Thoracic aorta (tissue), 2 donors: ENCODE measurements around the gene EPS8L2. TPM values are rescaled to one million over a fixed set of nuclear protein-coding genes. Genes with fewer than 3 reads are reported as not detected.
A peak's percentile ranks its signal among the peaks of the same experiment; 100 is the strongest.

ENCODE experiments used
- ATAC-seq: fragments of 150-250 bp; one replicate; pipeline ENCODE4 v1.8.0; 2017; ENCODE audit warnings: low read depth; ENCODE audit not compliant: insufficient number of reproducible peaks, low FRiP score
- DNase-seq: peaks from one replicate; pipeline ENCODE4 v3.0.0-alpha.2; 2020; ENCODE audit warnings: low spot score
- H3K27ac ChIP-seq, 2 donors: fragments of 200-600 bp; sonication (generic); 1 replicate in 1 of 2; 2 replicates in 1 of 2; pipeline ENCODE4 v1.5.1; 2016; ENCODE audit warnings: mild to moderate bottlenecking in 2 of 2, moderate library complexity in 2 of 2
- H3K27me3 ChIP-seq: fragments of 200-600 bp; sonication (generic); replicated peaks from 2 replicates; pipeline ENCODE4 v1.6.0; 2016; ENCODE audit warnings: mild to moderate bottlenecking; ENCODE audit not compliant: insufficient read depth
- H3K36me3 ChIP-seq: fragments of 200-600 bp; sonication (generic); one replicate; pipeline ENCODE4 v1.5.1; 2016
- H3K4me1 ChIP-seq, 2 donors: fragments of 200-600 bp; sonication (generic); 1 replicate in 1 of 2; 2 replicates in 1 of 2; pipeline versions ENCODE4 v1.5.1 to v1.6.0; 2016; ENCODE audit warnings: low read depth in 2 of 2, mild to moderate bottlenecking in 1 of 2; ENCODE audit not compliant: control insufficient read depth in 1 of 2
- H3K4me3 ChIP-seq: fragments of 200-600 bp; sonication (generic); 2 replicates; pipeline ENCODE4 v1.5.1; 2016; ENCODE audit warnings: mild to moderate bottlenecking
- H3K9me3 ChIP-seq: fragments of 200-600 bp; sonication (generic); 2 replicates; pipeline ENCODE4 v1.5.1; 2016
- total RNA-seq, 2 donors: library from RNA; depleted of rRNA; stranded (reverse); fragments of >200 nt; gene quantifications; one replicate each; pipeline versions ENCODE4 v1.1.0 to v1.2.3, GENCODE V29; 2016
- TF ChIP-seq, protein P1 (sequence below): fragments of 200-600 bp; sonication (generic); IDR thresholded peaks from one replicate; pipeline ENCODE4 v1.5.1; 2019; ENCODE audit warnings: antibody characterized with exemption

EPS8L2 gene
- total RNA-seq, 2 donors from 2014 or later: 39.6 to 75.9 TPM

DNA sequence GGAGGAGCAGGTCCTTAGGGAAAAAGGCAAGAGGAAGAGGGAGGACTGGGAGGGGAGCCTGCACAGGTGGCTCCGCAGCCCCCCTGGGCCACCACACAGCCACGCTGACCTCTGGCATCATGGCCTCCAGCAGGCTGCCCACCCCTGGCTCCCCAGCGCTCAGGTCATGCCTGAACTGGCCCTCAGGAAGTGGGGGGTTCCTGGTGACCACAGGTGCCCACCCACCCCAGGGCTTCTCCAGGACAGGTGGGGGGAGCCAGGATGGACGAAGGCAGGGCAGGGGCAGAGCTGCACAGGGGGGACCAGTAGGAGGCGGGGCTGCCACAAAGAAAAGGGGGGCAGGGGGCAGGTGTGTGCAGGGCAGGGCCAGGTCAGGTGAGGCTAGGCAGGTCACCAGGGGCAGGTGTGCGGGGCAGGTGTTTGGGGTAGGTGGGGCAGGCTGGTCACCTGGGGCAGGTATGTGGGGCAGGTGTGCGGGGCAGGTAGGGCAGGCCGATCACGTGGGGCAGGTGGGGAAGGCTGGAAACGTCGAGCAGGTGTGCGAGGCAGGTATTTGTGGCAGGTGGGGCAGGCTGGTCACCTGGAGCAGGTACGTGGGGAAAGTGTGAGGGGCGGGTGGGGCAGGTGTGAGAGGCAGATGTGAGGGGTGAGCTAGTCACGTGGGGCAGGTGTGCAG lies 12.0 kb upstream of the EPS8L2 start:
- H3K27ac ChIP-seq: peak overlapping the region; percentile 7 to 21
- peak overlapping the region; percentile 97 for H3K4me3 ChIP-seq
- H3K9me3 ChIP-seq: no peaks in the 10 kb centered on the region
- TF ChIP-seq, protein P1, sequence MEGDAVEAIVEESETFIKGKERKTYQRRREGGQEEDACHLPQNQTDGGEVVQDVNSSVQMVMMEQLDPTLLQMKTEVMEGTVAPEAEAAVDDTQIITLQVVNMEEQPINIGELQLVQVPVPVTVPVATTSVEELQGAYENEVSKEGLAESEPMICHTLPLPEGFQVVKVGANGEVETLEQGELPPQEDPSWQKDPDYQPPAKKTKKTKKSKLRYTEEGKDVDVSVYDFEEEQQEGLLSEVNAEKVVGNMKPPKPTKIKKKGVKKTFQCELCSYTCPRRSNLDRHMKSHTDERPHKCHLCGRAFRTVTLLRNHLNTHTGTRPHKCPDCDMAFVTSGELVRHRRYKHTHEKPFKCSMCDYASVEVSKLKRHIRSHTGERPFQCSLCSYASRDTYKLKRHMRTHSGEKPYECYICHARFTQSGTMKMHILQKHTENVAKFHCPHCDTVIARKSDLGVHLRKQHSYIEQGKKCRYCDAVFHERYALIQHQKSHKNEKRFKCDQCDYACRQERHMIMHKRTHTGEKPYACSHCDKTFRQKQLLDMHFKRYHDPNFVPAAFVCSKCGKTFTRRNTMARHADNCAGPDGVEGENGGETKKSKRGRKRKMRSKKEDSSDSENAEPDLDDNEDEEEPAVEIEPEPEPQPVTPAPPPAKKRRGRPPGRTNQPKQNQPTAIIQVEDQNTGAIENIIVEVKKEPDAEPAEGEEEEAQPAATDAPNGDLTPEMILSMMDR: no peak
- DNase-seq (no peak), ATAC-seq (no peak)
- peaks cover 23 to 41% of the 10 kb centered on the region in 2 donors for H3K4me1 ChIP-seq
- H3K36me3 ChIP-seq: no peaks in the 10 kb centered on the region
- no peaks in the 10 kb centered on the region for H3K27me3 ChIP-seq

DNA sequence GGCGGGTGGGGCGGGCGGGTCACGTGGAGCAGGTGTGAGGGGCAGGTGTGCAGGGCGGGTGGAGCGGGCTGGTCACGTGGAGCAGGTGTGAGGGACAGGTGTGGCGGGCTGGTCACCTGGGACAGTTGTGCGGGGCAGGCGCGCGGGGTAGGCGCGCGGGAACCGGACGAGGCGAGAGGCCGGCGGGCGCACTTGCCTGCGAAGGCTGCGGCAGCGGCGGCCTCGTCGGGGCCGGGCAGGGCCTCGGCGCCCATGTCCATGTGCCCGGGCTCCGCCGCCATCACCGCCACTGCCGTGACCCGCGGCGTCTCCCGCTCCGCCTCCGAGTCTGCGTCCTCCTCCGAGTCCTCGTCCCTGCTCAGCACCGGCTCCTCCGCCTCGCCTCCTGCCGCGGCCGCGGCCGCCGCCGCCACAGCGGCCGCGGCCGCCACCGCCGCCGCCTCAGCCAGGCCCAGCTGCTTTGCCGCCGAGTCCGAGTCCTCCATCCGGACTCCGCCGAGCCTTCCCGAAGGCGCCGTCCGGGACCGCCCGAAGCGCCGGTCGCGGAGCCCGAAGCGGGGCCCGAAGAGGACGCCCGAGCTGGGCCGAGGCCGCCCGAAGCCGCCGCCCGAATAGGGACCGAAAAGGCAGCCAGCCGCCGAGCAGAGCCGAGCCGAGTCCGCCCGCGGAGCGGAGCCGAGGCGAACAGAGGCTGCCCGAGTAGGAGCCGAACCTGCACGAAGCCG lies 11.3 kb upstream of the EPS8L2 start, which contains the start of gene DEAF1:
Gene DEAF1 (minus strand): TSS at position 660 of the 725 bp plus-strand sequence. CDS start 175 bp downstream, at position 485.
- H3K27ac ChIP-seq: peak within 1 kb of the TSS; percentile 99
- H3K9me3 ChIP-seq: no peaks in the 10 kb centered on the region
- no peak for ATAC-seq
- peak; percentile 88 for DNase-seq
- no peaks in the 10 kb centered on the region for H3K36me3 ChIP-seq
- peaks cover 23 to 41% of the 10 kb centered on the region in 2 donors for H3K4me1 ChIP-seq
- TF ChIP-seq, protein P1: no peak
- no peaks in the 10 kb centered on the region for H3K27me3 ChIP-seq
- H3K4me3 ChIP-seq: peak within 1 kb of the TSS; percentile 97

DNA sequence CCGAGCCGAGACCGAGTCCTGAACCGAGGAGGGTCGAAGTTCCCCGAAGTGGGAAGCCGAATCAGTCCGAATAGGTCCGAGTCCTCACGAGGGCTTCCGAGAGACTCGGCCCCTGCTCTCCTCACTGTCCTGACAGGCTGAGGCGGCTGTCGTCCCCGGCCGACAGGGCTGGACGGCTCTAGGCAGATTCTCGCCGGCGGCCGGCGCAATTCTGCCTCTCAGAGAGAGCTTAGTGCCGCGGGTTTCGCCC lies 10.8 kb upstream of the EPS8L2 start:
- Histone ChIP-seq H3K27ac (peak overlapping the region; percentile 99), H3K27me3 (no peaks in the 10 kb centered on the region), H3K9me3 (no peaks in the 10 kb centered on the region), H3K36me3 (no peaks in the 10 kb centered on the region), H3K4me1 (peaks cover 23 to 41% of the 10 kb centered on the region in 2 donors), H3K4me3 (peak overlapping the region; percentile 97)
- no peak for DNase-seq
- ATAC-seq: peak; percentile 85
- TF ChIP-seq, protein P1: no peak

DNA sequence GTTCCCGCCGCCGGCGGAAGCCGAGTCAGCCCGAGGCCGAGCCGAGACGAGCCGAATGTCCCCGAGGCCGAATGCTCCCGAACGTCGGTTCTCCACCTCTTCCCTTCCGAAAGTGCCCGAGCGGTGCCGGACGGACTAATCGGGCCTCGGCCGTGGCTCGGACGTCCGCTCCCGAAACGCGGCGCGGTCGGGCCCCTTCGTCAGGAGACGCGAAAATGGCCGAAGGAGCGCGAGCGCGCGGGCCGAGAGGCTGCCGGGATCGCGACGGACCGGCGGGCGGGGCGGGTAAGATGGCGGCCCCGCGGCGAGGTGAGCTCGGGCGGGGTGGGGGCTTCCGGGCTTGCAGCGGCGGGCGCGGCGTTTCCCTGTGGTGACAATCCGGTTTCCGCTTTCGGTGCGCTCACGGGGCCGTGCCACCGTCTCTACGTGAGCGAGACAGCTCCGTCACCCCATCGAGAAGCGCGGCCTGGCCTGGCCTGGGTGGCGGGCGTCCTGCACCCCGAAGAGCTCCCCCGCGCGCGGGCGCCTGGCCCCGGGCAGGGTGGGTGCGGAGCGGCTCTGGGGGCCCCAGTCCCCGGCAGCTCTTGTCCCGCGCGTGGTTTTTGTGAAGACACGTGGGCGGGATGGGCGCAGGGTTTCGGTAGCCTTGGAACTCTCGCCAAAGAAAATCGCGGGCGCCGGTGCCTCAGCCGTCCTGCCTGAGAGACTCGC lies 10.3 kb upstream of the EPS8L2 start, which contains the start of gene TMEM80:
Gene TMEM80 (plus strand): TSS at position 279 of the 711 bp plus-strand sequence. CDS start 12 bp downstream, at position 291.
- no peaks in the 10 kb centered on the region for H3K9me3 ChIP-seq
- H3K4me3 ChIP-seq: peak within 1 kb of the TSS; percentile 97
- peak within 1 kb of the TSS; percentile 99 for H3K27ac ChIP-seq
- TF ChIP-seq, protein P1: no peak
- peak; percentile 95 for DNase-seq
- ATAC-seq: peak; percentile 70
- H3K36me3 ChIP-seq: peaks cover 3% of the 10 kb centered on the region
- H3K27me3 ChIP-seq: no peaks in the 10 kb centered on the region
- peaks cover 23 to 41% of the 10 kb centered on the region in 2 donors for H3K4me1 ChIP-seq

DNA sequence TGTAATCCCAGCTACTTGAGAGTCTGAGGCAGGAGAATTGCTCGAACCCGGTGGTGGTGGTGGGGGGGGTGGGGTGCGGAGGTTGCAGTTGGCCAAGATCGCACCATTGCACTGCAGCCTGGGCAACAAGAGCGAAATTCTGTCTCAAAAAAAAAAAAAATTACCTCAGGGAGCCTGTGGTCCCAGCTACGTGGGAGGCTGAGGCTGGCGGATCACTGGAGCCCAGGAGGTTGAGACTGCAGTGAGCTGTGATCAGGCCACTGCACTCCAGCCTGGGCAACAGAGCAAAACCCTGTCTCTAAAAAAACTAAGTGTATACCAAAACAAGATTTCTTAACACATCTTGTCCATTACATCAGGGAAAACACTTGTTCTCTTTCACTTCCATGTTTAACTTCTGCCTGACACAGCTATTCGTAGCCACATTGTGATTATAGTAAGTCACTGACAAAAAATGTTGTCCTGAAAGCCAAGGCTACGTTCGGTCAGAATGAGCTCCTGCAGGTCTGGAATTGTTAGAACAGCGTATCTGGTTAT lies 9.0 kb upstream of the EPS8L2 start:
- H3K27me3 ChIP-seq: no peaks in the 10 kb centered on the region
- ATAC-seq: peak; percentile 32
- peak overlapping the region; percentile 97 for H3K4me3 ChIP-seq

More for the DNA sequence above, 9.0 kb upstream of the EPS8L2 start:
- no peak for DNase-seq
- Histone ChIP-seq H3K9me3 (no peaks in the 10 kb centered on the region), H3K4me1 (peaks cover 23 to 41% of the 10 kb centered on the region in 2 donors), H3K36me3 (peaks cover 8% of the 10 kb centered on the region), H3K27ac (peak overlapping the region; percentile 99)
- TF ChIP-seq, protein P1: no peak
